ENCODE measurements around the gene NPHP1. TPM values are rescaled to one million over a fixed set of nuclear protein-coding genes. Genes with fewer than 3 reads are reported as not detected.

Gene NPHP1
- total and polyA plus RNA-seq, 4 donors: 0.33 to 0.88 (median 0.35) TPM

DNA sequence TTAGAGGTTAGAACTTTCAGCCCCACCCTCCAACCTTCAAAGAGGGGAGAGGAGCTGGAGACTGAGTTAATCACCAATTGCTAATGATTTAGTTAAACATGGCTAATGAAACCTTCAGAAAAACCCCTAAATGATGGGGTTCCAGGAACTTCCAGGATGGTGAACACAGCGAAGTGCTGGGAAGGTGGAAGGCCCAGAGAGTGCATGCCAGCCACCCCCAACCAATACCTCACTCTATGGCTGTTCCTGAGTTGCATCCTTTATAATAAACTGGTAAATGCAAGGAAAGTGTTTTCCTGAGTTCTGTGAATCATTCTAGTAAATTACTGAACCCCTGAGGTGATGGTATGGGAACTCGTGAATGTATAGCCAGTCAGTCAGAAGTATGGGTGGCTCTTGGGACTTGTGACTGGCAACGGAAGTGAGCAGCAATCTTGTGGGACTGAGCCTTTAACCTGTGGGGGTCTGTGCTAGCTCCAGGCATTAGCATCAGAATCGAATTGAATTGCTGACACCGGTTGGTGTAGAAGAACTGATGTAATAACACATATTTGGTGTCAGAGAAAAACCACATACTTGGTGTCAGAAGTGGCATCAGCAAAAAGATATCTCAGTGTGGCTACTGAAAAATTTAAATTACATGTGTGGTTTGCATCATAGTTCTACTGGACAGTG is 37.4 kb downstream of the NPHP1 start:
- Histone ChIP-seq H3K9me3 (ENCODE audit: control insufficient read depth in 4 of 4, low read length in 3 of 4) (no peaks in the 10 kb centered on the region), H3K27ac (ENCODE audit: low read depth in 1 of 2, low read length in 2 of 2) (no peak overlapping the region), H3K9ac (ENCODE audit: low read depth in 1 of 2, low read length in 2 of 2) (no peak overlapping the region), H3K27me3 (ENCODE audit: control insufficient read depth in 4 of 4, insufficient read depth in 4 of 4, low read length in 3 of 4) (peaks cover 0 to 2% (median 0%) of the 10 kb centered on the region in 4 donors), H3K4me3 (ENCODE audit: low read depth in 1 of 3, low read length in 3 of 3) (no peak overlapping the region), H3K4me1 (ENCODE audit: control insufficient read depth in 4 of 4, insufficient read depth in 4 of 4, low read length in 3 of 4) (no peaks in the 10 kb centered on the region), H3K36me3 (ENCODE audit: control insufficient read depth in 4 of 4, insufficient read depth in 3 of 4, low read depth in 1 of 4, low read length in 3 of 4) (no peaks in the 10 kb centered on the region)
- DNase-seq (ENCODE audit: low spot score): no peak
- WGBS: 73% methylated on average over 5 of the region's 5 CpGs
- TF ChIP-seq ZBTB33 (IDR thresholded peaks at IDR 0.05) (no peak), EGR1 (IDR thresholded peaks at IDR 0.05; ENCODE audit: low read depth in 2 of 2) (no peak), TAF1 (conservative IDR thresholded peaks at IDR 0.05) (no peak), HNF4G (IDR thresholded peaks at IDR 0.05) (no peak), RAD21 (IDR thresholded peaks at IDR 0.05) (no peak), SP1 (IDR thresholded peaks at IDR 0.05) (no peak), ATF3 (IDR thresholded peaks at IDR 0.05) (no peak), YY1 (IDR thresholded peaks at IDR 0.05) (no peak), MAX (IDR thresholded peaks at IDR 0.05) (no peak)
- TF ChIP-seq, protein P1, sequence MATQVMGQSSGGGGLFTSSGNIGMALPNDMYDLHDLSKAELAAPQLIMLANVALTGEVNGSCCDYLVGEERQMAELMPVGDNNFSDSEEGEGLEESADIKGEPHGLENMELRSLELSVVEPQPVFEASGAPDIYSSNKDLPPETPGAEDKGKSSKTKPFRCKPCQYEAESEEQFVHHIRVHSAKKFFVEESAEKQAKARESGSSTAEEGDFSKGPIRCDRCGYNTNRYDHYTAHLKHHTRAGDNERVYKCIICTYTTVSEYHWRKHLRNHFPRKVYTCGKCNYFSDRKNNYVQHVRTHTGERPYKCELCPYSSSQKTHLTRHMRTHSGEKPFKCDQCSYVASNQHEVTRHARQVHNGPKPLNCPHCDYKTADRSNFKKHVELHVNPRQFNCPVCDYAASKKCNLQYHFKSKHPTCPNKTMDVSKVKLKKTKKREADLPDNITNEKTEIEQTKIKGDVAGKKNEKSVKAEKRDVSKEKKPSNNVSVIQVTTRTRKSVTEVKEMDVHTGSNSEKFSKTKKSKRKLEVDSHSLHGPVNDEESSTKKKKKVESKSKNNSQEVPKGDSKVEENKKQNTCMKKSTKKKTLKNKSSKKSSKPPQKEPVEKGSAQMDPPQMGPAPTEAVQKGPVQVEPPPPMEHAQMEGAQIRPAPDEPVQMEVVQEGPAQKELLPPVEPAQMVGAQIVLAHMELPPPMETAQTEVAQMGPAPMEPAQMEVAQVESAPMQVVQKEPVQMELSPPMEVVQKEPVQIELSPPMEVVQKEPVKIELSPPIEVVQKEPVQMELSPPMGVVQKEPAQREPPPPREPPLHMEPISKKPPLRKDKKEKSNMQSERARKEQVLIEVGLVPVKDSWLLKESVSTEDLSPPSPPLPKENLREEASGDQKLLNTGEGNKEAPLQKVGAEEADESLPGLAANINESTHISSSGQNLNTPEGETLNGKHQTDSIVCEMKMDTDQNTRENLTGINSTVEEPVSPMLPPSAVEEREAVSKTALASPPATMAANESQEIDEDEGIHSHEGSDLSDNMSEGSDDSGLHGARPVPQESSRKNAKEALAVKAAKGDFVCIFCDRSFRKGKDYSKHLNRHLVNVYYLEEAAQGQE (IDR thresholded peaks at IDR 0.05): no peak

DNA sequence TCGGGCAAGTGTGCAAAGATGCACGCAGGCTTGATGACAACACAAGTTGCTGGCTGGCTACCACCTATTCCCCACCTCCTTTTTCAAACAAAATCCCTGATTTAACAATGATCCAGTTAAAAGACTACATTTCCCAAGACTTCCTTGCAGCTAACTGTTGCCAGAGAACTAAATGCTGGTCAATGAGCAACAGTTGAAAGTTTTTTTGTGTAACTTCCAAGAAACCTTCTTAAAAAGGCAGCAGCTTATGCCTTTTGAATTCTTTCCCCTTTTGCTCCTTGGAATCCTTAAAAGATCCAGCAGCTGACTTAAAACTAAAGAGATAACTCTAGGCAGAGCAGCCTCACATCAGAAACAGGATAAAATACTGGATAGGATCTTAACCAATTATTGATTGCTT is 38.5 kb downstream of the NPHP1 start:
- H3K36me3 ChIP-seq (ENCODE audit: control insufficient read depth in 4 of 4, insufficient read depth in 3 of 4, low read depth in 1 of 4, low read length in 3 of 4): no peaks in the 10 kb centered on the region
- WGBS: 93% methylated on average over 2 of the region's 2 CpGs
- H3K9me3 ChIP-seq (ENCODE audit: control insufficient read depth in 4 of 4, low read length in 3 of 4): no peaks in the 10 kb centered on the region
- no peak for TF ChIP-seq ATF3 (IDR thresholded peaks at IDR 0.05)
- no peak for TF ChIP-seq JUND (IDR thresholded peaks at IDR 0.05)
- no peak for TF ChIP-seq YY1 (IDR thresholded peaks at IDR 0.05)
- no peak overlapping the region for H3K9ac ChIP-seq (ENCODE audit: low read depth in 1 of 2, low read length in 2 of 2)
- H3K4me3 ChIP-seq (ENCODE audit: low read depth in 1 of 3, low read length in 3 of 3): no peak overlapping the region
- H3K27me3 ChIP-seq (ENCODE audit: control insufficient read depth in 4 of 4, insufficient read depth in 4 of 4, low read length in 3 of 4): peaks cover 0 to 2% (median 0%) of the 10 kb centered on the region in 4 donors
- H3K4me1 ChIP-seq (ENCODE audit: control insufficient read depth in 4 of 4, insufficient read depth in 4 of 4, low read length in 3 of 4): no peaks in the 10 kb centered on the region
- H3K27ac ChIP-seq (ENCODE audit: low read depth in 1 of 2, low read length in 2 of 2): no peak overlapping the region
- no peak for DNase-seq (ENCODE audit: low spot score)
